GM18868 (cell line): ENCODE measurements around the gene DDI2.
"Not testable (repeated sequence)": the region's sequence is repeated elsewhere in the genome, so short reads cannot be mapped to it uniquely, and the experiment has no call there.

Experiments used
- ATAC-seq: cut with Tn5 transposase; IDR thresholded peaks from one replicate; pipeline ENCODE4 v1.9.1; 2021; ENCODE audit warnings: mild to moderate bottlenecking, moderate library complexity; ENCODE audit not compliant: unreplicated experiment

DDI2 gene

DNA sequence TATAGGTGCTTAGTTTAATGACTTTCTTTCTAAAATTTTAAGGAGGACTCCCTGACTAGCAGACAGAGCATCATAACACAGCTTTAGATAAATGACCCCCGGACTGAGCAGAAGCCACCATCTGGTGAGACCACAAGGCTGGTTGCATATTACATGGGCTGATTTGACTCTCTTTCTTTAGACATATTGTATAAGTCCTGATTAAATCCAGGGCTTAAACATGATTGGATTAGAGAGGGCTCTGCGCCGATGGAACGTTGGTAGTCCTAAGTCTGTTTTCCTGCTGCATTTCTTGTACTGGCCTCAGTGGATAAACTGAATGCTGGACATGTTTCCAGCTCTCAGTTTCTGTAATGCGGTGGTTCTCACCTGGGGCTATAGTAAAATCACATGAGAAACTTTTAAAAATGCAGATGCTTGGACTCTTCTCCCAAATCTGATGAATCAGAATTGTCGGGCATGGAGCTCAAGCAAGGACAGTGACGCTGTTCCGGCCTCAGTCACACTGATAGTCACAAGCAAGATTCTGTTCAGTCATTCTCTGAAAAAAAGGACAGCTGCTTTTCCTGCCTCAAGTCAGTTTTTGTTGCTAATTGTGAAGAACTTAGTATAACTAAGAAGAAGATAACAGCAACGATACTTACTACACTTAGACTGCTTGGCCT, 16.6 kb downstream of the DDI2 start:
- no peak for ATAC-seq

GRCh38 chr1:15636436-15636835, 19.2 kb downstream of the DDI2 start:
- ATAC-seq = no peak

DNA sequence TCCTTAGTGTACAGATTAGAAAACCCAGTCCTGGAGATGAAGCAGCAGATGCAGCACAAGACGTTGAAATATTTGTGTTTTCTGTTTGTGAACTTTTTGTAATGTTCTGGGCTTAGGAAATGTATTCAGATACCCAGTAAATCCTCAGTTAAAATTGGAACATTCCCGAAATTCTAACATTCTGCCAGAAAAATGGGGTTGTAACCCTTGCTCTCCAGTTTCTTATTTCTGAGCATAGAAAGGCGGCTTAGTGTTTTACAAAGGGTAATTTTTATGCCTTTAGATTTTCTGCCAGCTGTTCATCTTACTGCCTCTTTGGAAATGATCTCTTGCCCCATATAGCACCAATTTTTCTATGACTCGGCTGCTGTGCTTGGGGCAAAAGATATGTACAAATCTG, 20.6 kb downstream of the DDI2 start:
- ATAC-seq = no peak

DNA sequence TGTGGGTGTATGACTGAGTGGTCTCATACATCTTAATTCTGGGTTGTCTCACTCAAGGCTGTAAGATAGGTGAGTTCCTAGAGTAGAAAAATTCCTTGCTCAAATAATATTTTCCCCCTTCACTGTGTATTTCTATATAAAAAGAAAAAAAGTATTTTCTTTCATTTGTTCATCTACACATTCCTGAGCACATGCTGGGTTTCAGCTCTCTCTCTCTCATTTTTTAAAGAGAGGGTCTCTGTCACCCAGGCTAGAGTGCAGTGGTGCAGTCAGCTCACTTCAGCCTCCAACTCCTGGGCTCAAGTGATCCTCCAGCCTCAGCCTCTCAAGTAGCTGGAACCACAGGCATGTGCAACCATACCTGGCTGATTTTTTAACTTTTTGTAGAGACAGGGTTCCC, 22.0 kb downstream of the DDI2 start:
- ATAC-seq = no peak

GRCh38 chr1:15639931-15640330, 22.7 kb downstream of the DDI2 start:
- no peak for ATAC-seq

DNA sequence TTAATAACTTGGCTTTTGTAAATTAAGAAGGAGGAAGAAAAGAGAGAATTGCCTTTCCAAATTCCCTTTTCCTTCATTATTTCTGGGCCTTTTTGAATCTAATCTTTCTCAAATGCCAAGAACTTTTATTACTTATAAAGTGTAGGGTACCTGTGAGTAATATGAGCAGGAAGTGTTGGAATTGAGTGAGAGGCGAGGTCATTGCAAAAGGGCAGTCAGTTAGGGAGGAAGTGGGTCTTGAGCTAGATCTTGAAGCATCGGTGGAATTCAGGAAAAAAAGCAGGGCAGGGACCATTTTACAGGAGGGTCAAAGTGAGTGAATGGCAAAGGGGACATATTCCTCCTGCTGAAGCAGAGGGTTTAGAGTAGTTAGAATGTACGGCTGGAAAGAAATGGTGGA, 23.4 kb downstream of the DDI2 start:
- ATAC-seq = no peak

DNA sequence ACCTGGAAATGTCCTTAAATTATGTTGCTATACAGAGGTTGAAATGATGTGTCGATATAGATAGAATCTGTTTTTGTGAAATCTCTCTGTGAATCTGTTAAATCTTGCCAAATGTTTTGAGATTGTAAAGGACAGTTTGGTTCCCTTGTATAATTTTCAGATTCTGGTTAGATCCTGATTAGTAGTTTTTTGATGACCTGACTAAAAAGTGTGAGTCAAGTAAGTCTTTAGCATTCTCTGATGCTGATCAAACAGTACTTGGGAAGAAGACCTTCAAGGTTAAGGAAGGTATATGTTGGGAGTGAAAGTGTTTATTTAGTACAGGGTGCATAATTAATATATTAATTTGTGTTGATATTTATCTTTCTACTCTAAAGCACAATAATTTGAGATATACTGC, 32.7 kb downstream of the DDI2 start:
- ATAC-seq = no peak

GRCh38 chr1:15650433-15650832, 33.2 kb downstream of the DDI2 start:
- no peak for ATAC-seq

DNA sequence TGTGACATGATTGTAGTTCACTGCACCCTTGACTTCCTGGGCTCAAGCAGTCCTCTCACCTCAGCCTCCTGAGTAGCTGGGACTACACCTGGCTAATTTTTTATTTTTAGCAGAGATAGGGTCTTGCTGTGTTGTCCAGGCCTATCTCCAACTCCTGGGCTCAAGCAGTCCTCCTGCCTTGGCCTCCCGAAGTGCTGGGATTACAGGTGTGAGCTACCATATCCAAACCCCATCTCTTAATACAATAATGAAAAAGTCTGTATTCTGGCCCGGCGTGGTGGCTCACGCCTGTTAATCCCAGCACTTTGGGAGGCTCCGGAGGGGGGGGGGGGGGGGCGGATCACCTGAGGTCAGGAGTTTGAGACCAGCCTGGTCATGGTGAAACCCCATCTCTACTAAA, 34.9 kb downstream of the DDI2 start:
- ATAC-seq = not testable (repeated sequence)

DNA sequence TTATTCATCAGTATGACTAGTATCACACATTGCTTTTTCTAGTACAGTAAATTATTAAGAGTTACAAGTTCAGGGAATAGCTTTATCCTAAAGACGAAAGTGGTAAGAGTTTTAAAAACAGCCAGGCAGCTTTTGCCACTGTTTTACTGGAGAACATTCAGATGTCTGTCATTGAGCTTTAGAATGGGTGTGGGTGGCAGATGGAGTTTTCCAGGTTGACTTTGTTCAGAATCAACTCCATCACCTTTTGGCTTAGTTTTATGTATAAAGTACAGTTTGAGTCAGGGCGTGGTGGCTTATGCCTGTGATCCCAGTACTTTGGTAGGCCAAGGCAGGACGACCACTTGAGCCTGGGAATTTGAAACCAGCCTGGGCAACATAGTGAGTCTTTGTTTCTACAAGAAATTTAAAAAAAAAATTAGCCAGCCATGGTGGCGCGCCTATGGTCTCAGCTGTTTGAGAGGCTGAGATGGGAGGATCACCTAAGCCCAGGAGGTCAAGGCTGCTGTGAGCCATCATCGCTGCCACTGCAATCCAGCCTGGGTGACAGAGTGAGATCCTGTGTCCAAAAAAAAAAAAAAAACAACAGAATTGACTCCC, 36.9 kb downstream of the DDI2 start:
- no peak for ATAC-seq

- no peak for ATAC-seq
Measured at GRCh38 chr1:15656464-15656863, 39.2 kb downstream of the DDI2 start.

DNA sequence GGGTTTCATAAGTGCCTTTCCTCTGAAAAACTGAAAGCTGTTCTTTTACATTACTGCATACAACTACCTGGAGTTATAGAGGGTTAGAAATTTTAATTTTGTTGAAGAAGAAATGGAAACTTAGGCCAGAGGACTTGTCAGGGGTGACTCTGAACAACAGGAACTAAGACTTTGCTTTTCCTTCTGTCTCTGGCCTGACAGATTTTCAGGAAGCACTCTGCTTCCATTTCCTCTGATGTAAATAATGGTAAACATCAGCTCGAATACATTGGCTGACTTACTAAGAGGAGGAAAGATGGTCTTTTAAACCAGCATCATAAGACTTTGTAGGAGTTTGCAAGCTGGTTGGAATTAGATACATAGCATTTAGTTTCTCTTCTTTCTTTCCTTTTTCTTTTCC, 39.8 kb downstream of the DDI2 start:
- ATAC-seq = no peak

DNA sequence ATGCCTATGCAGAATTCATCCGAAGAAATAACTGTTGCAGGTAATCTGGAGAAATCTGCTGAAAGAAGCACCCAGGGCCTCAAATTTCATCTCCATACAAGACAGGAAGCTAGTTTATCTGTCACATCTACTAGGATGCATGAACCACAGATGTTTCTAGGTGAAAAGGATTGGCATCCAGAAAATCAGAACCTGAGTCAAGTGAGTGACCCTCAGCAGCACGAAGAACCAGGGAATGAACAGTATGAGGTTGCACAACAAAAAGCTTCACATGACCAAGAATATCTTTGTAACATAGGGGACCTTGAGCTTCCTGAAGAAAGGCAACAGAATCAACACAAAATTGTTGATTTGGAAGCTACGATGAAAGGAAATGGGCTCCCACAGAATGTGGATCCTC, 42.9 kb downstream of the DDI2 start:
- no peak for ATAC-seq

GRCh38 chr1:15662477-15662876, 45.2 kb downstream of the DDI2 start:
- no peak for ATAC-seq

DNA sequence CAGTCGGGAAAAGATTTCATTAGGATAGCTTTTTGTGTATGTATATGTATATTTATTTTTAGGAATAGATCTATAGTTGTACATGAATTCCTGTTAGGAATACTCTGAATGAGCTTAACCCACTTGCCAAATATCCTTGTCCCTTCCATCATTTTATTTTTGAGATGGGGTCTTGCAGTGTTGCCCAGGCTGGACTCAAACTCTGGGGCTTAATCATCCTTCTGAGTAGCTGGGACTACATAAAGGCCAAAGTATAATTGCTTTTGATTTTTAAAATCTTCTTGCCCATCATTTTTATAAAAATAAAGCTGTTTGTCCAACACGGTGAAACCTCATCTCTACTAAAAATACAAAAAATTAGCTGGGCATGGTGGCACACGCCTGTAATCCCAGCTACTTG, 46.7 kb downstream of the DDI2 start:
- no peak for ATAC-seq

DNA sequence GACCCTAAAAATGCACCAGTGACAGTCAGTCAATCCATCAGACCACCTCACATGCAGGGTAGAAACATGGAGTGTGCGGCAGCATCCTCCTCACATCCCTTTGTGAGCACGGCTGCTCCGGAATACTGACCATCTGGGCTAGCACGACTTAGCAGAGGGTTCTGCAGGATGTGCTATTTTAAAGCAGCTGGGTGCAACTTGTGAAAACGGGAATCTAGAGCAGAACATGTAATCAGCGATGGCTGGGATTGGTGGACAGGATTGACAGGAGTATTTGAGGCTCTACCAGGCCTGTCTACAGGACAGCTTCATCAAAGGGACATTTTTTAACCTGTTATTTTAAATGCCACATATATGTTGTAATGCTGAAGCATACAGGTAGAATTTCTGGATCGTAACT, 50.1 kb downstream of the DDI2 start:
- ATAC-seq = no peak

DNA sequence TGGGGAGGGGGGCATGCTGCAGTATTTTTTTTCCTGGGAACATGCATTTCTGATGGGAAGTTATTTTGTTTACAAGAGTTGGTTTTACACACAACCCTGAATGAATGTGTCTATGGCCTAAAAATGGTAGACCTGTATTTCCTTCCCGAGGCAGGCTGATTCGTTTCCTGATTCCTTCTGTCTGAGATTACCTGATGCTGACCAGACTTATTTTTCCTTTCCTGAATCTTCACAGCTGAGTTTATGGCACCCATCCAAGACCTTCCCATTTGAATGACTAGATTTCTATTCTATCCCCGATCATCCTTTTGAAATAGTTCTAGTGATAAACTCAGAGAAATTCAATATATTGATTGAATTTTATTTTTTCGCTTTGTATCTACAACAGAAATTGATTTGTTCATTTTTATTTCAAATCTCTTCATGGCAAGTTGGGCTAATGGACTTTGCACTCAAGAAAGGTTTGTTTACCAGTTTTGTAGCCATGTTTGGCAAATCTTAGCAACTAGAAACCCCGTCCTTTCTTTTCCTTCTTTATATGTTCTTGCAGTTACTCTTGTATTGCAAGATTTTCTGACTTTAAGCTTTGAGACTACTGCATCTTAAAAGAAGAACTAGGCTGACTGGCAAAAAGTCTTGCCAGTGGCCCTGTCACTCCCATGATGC, 51.0 kb downstream of the DDI2 start:
- no peak for ATAC-seq

- no peak for ATAC-seq
Measured at GRCh38 chr1:15669074-15669473, 51.8 kb downstream of the DDI2 start.

GRCh38 chr1:15669864-15670263, 52.6 kb downstream of the DDI2 start:
- ATAC-seq = no peak

GRCh38 chr1:15671430-15671829, 54.2 kb downstream of the DDI2 start:
- no peak for ATAC-seq

DNA sequence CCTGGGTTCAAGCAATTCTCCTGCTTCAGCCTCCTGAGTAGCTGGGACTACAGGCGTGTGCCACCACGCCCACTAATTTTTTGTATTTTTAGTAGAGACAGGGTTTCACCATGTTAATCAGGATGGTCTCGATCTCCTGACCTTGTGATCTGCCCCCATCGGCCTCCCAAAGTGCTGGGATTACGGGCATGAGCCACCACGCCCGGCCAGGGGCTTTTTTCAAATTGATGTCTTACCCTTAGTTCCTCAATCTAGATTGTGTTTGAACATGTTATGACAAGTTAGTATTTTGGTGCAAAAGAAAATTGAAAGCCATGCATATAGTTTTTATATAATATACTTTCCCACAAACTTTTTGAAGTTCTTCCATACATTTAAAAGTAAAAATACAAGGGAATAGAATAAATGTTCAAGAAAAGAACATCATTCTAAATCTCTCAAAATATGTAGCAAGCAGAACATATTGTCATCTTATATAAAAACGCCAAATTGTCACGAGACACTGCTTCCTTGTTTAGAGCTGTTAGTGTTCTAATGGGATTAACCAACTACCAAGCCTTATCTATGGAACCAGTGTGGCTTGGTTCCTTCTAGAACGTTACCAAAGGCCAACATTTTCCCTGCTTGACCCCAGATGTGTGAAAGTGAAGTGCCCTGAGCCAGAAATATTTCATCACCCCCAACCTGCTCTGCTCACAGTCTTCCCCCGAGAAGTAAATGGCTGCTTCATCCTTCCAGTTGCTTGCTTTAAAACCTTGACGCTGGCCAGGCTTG, 57.3 kb downstream of the DDI2 start:
- ATAC-seq = no peak

DNA sequence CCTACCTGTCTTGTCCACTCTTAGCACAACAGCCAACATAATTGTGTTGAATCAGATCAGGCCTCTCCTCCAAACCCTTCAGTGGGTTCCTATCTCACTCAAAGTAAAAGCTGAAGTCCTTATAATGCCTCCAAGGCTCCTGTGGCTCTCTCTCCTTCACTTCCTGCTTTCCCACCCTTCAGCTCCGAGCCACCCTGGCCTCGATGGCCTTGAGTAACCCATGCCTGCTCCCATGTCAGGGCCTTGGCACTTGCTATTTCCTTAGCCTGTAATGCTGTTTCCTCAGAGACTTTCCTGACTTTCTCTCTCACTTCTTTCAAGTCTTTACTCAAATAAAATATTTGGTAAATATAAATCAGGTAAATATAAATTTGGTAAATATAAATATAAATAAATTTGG, 58.8 kb downstream of the DDI2 start:
- no peak for ATAC-seq
